KMS-11 (cell line): Measurements from ENCODE around the gene AOX1.

Experiments
- H2AFZ ChIP-seq: fragments of 200-600 bp; sonication (generic); 2 replicates; pipeline ENCODE4 v1.6.1; 2016; ENCODE audit warnings: antibody characterized with exemption, mixed run types, low read depth
- H3K27ac ChIP-seq: fragments of 200-600 bp; sonication (generic); 2 replicates; pipeline ENCODE4 v1.6.1; 2016; ENCODE audit warnings: mild to moderate bottlenecking, mixed run types
- H3K27me3 ChIP-seq: fragments of 200-600 bp; sonication (generic); 2 replicates; pipeline ENCODE4 v1.6.1; 2017; ENCODE audit warnings: mild to moderate bottlenecking, low read depth, mixed run types, moderate library complexity; ENCODE audit not compliant: insufficient read depth
- H3K36me3 ChIP-seq: fragments of 200-600 bp; sonication (generic); 2 replicates; pipeline ENCODE4 v1.6.1; 2017; ENCODE audit warnings: mild to moderate bottlenecking, mixed run types; ENCODE audit not compliant: insufficient read depth
- H3K4me1 ChIP-seq: fragments of 200-600 bp; sonication (generic); 2 replicates; pipeline ENCODE4 v1.6.1; 2016; ENCODE audit warnings: mild to moderate bottlenecking, low read depth, mixed run types; ENCODE audit not compliant: poor library complexity, severe bottlenecking
- H3K4me2 ChIP-seq: fragments of 200-600 bp; sonication (generic); 2 replicates; pipeline ENCODE4 v1.7.0; 2016; ENCODE audit warnings: mild to moderate bottlenecking, mixed run types
- H3K4me3 ChIP-seq: fragments of 200-600 bp; sonication (generic); IDR thresholded peaks from 2 replicates; pipeline ENCODE4 v1.6.1; 2017; ENCODE audit warnings: low read depth, low read length, mixed read lengths; ENCODE audit not compliant: insufficient read depth
- H3K79me2 ChIP-seq: fragments of 200-600 bp; sonication (generic); 2 replicates; pipeline ENCODE4 v1.6.1; 2016; ENCODE audit warnings: low read depth, mixed run types; ENCODE audit not compliant: insufficient read depth
- H3K9ac ChIP-seq: fragments of 200-600 bp; sonication (generic); 2 replicates; pipeline ENCODE4 v1.6.1; 2016; ENCODE audit warnings: mild to moderate bottlenecking, mixed run types
- H4K20me1 ChIP-seq: fragments of 200-600 bp; sonication (generic); 2 replicates; pipeline ENCODE4 v1.6.1; 2016; ENCODE audit warnings: mild to moderate bottlenecking, mixed run types; ENCODE audit not compliant: insufficient read depth
- CTCF ChIP-seq: fragments of 200-600 bp; sonication (generic); conservative IDR thresholded peaks from 2 replicates; pipeline ENCODE4 v1.6.1; 2017; ENCODE audit warnings: low read depth, mild to moderate bottlenecking, antibody characterized with exemption, low read length, moderate library complexity, mixed read lengths

The AOX1 gene

GRCh38 chr2:200618590-200619021 is 32.8 kb downstream of the AOX1 start:
- H3K9ac ChIP-seq = no peak overlapping the region
- H3K36me3 ChIP-seq = no peaks in the 10 kb centered on the region
- no peak overlapping the region for H3K4me2 ChIP-seq
- no peak overlapping the region for H3K4me3 ChIP-seq
- H2AFZ ChIP-seq = no peak overlapping the region
- H3K79me2 ChIP-seq = no peaks in the 10 kb centered on the region
- no peak overlapping the region for H3K27ac ChIP-seq
- no peaks in the 10 kb centered on the region for H4K20me1 ChIP-seq
- H3K27me3 ChIP-seq = no peaks in the 10 kb centered on the region
- H3K4me1 ChIP-seq = peaks cover 19% of the 10 kb centered on the region
- TF ChIP-seq CTCF = no peak

DNA sequence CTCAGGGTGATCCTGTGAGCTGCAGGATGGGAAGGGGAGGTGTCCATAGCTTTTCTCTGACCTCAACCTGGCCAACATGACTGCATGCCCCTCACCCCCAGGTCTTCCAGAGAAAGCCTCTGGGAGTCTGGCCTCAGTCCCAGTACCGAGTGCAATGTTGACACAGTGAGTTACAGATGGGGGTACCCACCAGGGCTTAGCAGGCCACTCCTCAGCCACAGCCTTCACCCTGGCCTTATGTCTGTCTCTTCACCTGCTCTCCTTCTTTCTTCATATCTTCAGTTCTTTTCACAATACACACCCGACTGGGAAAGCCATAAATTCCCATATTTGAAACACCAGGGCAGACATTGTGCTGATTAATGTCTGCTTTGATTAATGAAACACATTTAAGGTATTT is 33.5 kb downstream of the AOX1 start:
- no peak overlapping the region for H3K4me2 ChIP-seq
- H3K27ac ChIP-seq = no peak overlapping the region
- H2AFZ ChIP-seq = no peak overlapping the region
- H3K36me3 ChIP-seq = no peaks in the 10 kb centered on the region
- H4K20me1 ChIP-seq = no peaks in the 10 kb centered on the region
- H3K27me3 ChIP-seq = no peaks in the 10 kb centered on the region
- peaks cover 19% of the 10 kb centered on the region for H3K4me1 ChIP-seq
- TF ChIP-seq CTCF = no peak
- no peak overlapping the region for H3K4me3 ChIP-seq
- H3K9ac ChIP-seq = no peak overlapping the region
- H3K79me2 ChIP-seq = no peaks in the 10 kb centered on the region

DNA sequence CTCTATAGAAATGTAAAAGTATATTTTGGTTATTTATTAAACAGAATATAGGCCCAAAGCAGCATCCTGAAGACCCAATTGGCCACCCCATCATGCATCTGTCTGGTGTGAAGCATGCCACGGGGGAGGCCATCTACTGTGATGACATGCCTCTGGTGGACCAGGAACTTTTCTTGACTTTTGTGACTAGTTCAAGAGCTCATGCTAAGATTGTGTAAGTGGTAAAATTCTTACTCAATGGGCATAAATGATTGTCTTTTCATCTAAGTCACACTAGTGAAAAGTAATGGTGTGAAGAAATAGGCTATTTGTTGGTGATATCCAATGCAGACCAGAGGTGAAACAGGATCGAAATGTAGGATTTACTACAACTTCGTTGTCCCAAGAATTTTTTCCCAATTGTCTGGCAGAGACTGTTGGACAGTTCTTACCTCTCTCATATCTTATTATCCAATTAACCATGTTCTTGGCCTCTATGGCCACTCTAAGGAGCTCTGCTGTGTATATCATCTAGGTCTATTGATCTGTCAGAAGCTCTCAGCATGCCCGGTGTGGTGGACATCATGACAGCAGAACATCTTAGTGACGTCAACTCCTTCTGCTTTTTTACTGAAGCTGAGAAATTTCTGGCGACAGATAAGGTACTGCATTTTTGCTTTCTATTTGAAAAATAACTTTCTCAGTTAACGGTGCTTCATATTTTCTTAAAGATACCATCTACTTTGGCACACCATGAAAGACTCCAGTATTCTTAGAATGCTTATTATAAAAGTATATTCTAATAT is 35.0 kb downstream of the AOX1 start:
- H3K36me3 ChIP-seq = no peaks in the 10 kb centered on the region
- peaks cover 19% of the 10 kb centered on the region for H3K4me1 ChIP-seq
- no peaks in the 10 kb centered on the region for H3K27me3 ChIP-seq
- no peak overlapping the region for H3K9ac ChIP-seq
- H3K79me2 ChIP-seq = no peaks in the 10 kb centered on the region
- no peak overlapping the region for H3K27ac ChIP-seq
- no peak for TF ChIP-seq CTCF
- H3K4me3 ChIP-seq = no peak overlapping the region
- no peaks in the 10 kb centered on the region for H4K20me1 ChIP-seq
- H3K4me2 ChIP-seq = no peak overlapping the region
- no peak overlapping the region for H2AFZ ChIP-seq

DNA sequence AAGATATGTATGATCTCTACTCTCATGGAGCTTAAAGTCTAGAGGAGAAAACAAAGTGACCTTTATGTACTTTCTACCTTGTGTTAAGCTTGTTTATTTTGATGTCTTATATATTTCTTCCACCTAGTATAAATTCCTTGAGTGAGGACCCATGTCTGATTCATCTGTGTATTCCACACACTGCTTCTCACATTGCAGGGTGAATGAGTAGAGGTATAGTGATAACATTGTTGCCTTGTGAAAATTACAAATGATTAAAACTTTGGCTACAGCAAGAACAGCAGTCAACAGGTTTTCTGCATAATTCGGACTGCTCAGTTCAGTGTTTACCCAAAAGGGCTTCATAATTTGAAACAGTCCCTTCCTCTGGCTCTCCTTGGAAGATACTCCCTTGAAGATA is 36.3 kb downstream of the AOX1 start:
- H3K36me3 ChIP-seq = no peaks in the 10 kb centered on the region
- no peak overlapping the region for H2AFZ ChIP-seq
- no peak overlapping the region for H3K27ac ChIP-seq
- H3K4me3 ChIP-seq = no peak overlapping the region
- H4K20me1 ChIP-seq = no peaks in the 10 kb centered on the region
- H3K79me2 ChIP-seq = no peaks in the 10 kb centered on the region
- no peak for TF ChIP-seq CTCF
- H3K4me2 ChIP-seq = no peak overlapping the region
- no peak overlapping the region for H3K9ac ChIP-seq
- H3K4me1 ChIP-seq = peaks cover 16% of the 10 kb centered on the region
- no peaks in the 10 kb centered on the region for H3K27me3 ChIP-seq
